Heart left ventricle (tissue), 16 donors: ENCODE results near the gene STYX. TPM values are rescaled to one million over a fixed set of nuclear protein-coding genes. Genes with fewer than 3 reads are reported as not detected.
A peak's percentile ranks its signal among the peaks of the same experiment; 100 is the strongest.

Experiments used
- ATAC-seq, 4 donors: fragments of 200-7000 bp; cut with Tn5 transposase; one replicate each; pipeline ENCODE4 v1.9.1; 2020 to 2022; ENCODE audit warnings: moderate library complexity in 4 of 4, mild to moderate bottlenecking in 3 of 4, moderate number of reproducible peaks in 1 of 4
- DNase-seq, 5 donors: peaks; one replicate each; pipeline ENCODE4 v3.0.0-alpha.2; 2020
- H3K27ac ChIP-seq, 12 donors: fragments of 200-600 bp; sonication (generic) in 4 of 12; one replicate each; pipeline versions ENCODE4 v1.5.0 to v1.8.0; 2016 to 2022; ENCODE audit warnings: mild to moderate bottlenecking in 2 of 12
- H3K27me3 ChIP-seq, 9 donors: fragments of 200-600 bp; sonication (generic) in 2 of 9; one replicate each; pipeline versions ENCODE4 v1.5.1 to v1.8.0; 2016 to 2022; ENCODE audit warnings: mild to moderate bottlenecking in 3 of 9
- H3K36me3 ChIP-seq, 9 donors: fragments of 200-600 bp; sonication (generic) in 2 of 9; one replicate each; pipeline versions ENCODE4 v1.5.0 to v1.8.0; 2018 to 2022; ENCODE audit warnings: mild to moderate bottlenecking in 2 of 9
- H3K4me1 ChIP-seq, 12 donors: fragments of 200-600 bp; sonication (generic) in 4 of 12; one replicate each; pipeline versions ENCODE4 v1.5.0 to v1.8.0; 2016 to 2022; ENCODE audit warnings: mild to moderate bottlenecking in 3 of 12
- H3K4me3 ChIP-seq, 12 donors: fragments of 200-600 bp; sonication (generic) in 4 of 12; one replicate each; pipeline versions ENCODE4 v1.5.0 to v1.8.0; 2017 to 2022; ENCODE audit warnings: mild to moderate bottlenecking in 9 of 12, moderate library complexity in 4 of 12
- H3K9me3 ChIP-seq, 12 donors: fragments of 200-600 bp; sonication (generic) in 4 of 12; one replicate each; pipeline versions ENCODE4 v1.5.0 to v1.8.0; 2016 to 2022; ENCODE audit warnings: mild to moderate bottlenecking in 1 of 12
- POLR2A ChIP-seq, 2 donors: fragments of 450-650 bp; IDR thresholded peaks; one replicate each; pipeline ENCODE4 v1.6.1; 2017; ENCODE audit warnings: antibody characterized with exemption in 2 of 2, mild to moderate bottlenecking in 2 of 2, moderate library complexity in 2 of 2
- WGBS, 4 donors: extraction: QIAGEN DNeasy Blood & Tissue Kit in 2 of 4; methylation state at CpG; one replicate each; pipeline versions ENCODE4 v1.1.5 to v1.1.7; 2013 to 2018; 5-methylcytosine and 5-hydroxymethylcytosine counted together
- intact Hi-C, 10 donors: fragments of 100-400 bp; cut with DNase I; formaldehyde crosslinking; loops; one replicate each; pipeline versions ENCODE4 v1.11.1 to v1.14.2; 2022
- polyA plus RNA-seq, 2 donors: library from polyadenylated mRNA; stranded (reverse); fragments of 200-250 nt; gene quantifications; one replicate each; pipeline ENCODE4 v1.2.3, GENCODE V29; 2013
- total RNA-seq, 9 donors: library from RNA; depleted of rRNA in 2 of 9; stranded (reverse); fragments of >200 nt in 2 of 9; fragmentation: NEBNext Ultra II Directional in 3 of 9; extraction: Animal tissue kit (Norgen Biotek cat#: 25700) in 3 of 9; gene quantifications; one replicate each; pipeline versions ENCODE4 v1.1.0 to v1.2.4, GENCODE V29; 2016 to 2023
- TF ChIP-seq, protein P1 (sequence below), 12 donors: fragments of 200-600 bp; sonication (generic) in 4 of 12; IDR thresholded peaks; one replicate each; pipeline versions ENCODE4 v1.5.0 to v1.8.0; 2018 to 2022; ENCODE audit warnings: antibody characterized with exemption in 12 of 12, mild to moderate bottlenecking in 5 of 12
- donor health status: ischemic (EF 13 %, LVEDD 7.1; RV severe dilation, severe dysfunction).
- donor health status: healthy with polysubstance abuse.
- donor health status: DM: no; HTN: yes; CAD: no.
- donor health status: DM: no; HTN: no; CAD: no.
- donor health status: ischemic (EF 25% LVEDD 6.9; RV normal size, moderate dysfunction).
- donor health status: ischemic (EF 25% LVEDD 5.7; RV mildly dilated, moderate dysfunction).
- donor health status: healthy.
- donor health status: DM: yes; HTN: yes; CAD: no.
- donor health status: ischemic (EF 35%, LVEDD 5.7; RV mildly dilated, moderate dysfunction).
- donor health status: nonischemic (EF 11% LVEDD 7.7; RV severe dilation, severe dysfunction).
- donor health status: DM: yes; HTN: yes; CAD: no.
- donor health status: PGD.
- donor health status: ischemic (EF 29% LVEDD 5.4; RV normal size, mild dysfunction).
- donor health status: nonischemic (EF 23%, LVEDD 6.1; RV moderate dilation, normal function).

STYX gene
- total and polyA plus RNA-seq, 11 donors, result 3.5 to 16.5 (median 12.7) TPM

- ATAC-seq (peak in 1 of 4 donors; percentile 35), DNase-seq (no peak)
- Histone ChIP-seq H3K27ac (peak overlapping the region in 8 of 12 donors; percentile 4 to 62 (median 41)), H3K9me3 (no peaks in the 10 kb centered on the region), H3K4me1 (peaks cover 0 to 41% (median 1%) of the 10 kb centered on the region in 12 donors), H3K36me3 (no peaks in the 10 kb centered on the region), H3K4me3 (no peak overlapping the region), H3K27me3 (no peaks in the 10 kb centered on the region)
- TF ChIP-seq POLR2A (IDR thresholded peaks at IDR 0.05), result no peak
- TF ChIP-seq, protein P1, sequence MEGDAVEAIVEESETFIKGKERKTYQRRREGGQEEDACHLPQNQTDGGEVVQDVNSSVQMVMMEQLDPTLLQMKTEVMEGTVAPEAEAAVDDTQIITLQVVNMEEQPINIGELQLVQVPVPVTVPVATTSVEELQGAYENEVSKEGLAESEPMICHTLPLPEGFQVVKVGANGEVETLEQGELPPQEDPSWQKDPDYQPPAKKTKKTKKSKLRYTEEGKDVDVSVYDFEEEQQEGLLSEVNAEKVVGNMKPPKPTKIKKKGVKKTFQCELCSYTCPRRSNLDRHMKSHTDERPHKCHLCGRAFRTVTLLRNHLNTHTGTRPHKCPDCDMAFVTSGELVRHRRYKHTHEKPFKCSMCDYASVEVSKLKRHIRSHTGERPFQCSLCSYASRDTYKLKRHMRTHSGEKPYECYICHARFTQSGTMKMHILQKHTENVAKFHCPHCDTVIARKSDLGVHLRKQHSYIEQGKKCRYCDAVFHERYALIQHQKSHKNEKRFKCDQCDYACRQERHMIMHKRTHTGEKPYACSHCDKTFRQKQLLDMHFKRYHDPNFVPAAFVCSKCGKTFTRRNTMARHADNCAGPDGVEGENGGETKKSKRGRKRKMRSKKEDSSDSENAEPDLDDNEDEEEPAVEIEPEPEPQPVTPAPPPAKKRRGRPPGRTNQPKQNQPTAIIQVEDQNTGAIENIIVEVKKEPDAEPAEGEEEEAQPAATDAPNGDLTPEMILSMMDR (IDR thresholded peaks at IDR 0.05), result no peak
- intact Hi-C loops, result loop anchor here in 3 of 10 donors (10.0 kb wide), 4 partner anchors 146 to 636 kb away; partner anchors contain the start of genes DDHD1 (in 1 of the 3), FERMT2 (in 1 of the 3), GPR137C (in 1 of the 3) and NID2 (in 1 of the 3)
- 38 to 51% (median 42%) methylated on average over 2 of the region's 2 CpGs for WGBS, 4 donors
These were observed 29.2 kb upstream of the STYX start for GRCh38 chr14:52700701-52701172.

- Histone ChIP-seq H3K9me3 (no peaks in the 10 kb centered on the region), H3K27me3 (no peaks in the 10 kb centered on the region), H3K4me3 (no peak overlapping the region), H3K27ac (peak overlapping the region in 8 of 12 donors; percentile 3 to 62 (median 32)), H3K4me1 (peaks cover 0 to 42% (median 2%) of the 10 kb centered on the region in 12 donors), H3K36me3 (no peaks in the 10 kb centered on the region)
- 53 to 67% (median 62%) methylated on average over 3 of the region's 3 CpGs for WGBS, 4 donors
- ATAC-seq (no peak), DNase-seq (no peak)
- TF ChIP-seq POLR2A (IDR thresholded peaks at IDR 0.05), result no peak
- TF ChIP-seq, protein P1 (IDR thresholded peaks at IDR 0.05), result no peak
- intact Hi-C loops, result loop anchor here in 3 of 10 donors (10.0 kb wide), 4 partner anchors 146 to 636 kb away; partner anchors contain the start of genes DDHD1 (in 1 of the 3), FERMT2 (in 1 of the 3), GPR137C (in 1 of the 3) and NID2 (in 1 of the 3)
These were observed 28.7 kb upstream of the STYX start for GRCh38 chr14:52701223-52701622.

DNA sequence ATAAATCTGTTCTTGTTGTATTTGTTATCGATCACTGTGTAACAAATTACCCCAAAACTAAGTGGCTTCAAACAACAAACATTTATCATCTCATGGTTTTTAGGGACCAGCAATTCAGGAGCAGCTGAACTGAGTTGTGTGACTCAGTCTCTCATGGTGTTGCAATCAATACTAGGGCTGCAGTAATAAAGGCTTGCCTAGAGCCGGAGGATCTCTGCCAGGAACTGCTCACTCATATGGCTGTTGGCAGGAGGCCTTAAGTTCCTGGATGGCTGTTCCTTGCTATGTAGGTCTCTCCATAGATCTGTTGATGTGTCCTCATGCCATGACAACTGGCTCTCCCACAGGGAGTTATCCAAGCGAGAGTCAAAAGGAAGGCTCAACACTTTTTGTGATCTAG lies 26.7 kb upstream of the STYX start:
- H3K9me3 ChIP-seq, result no peaks in the 10 kb centered on the region
- no peaks in the 10 kb centered on the region for H3K27me3 ChIP-seq
- H3K27ac ChIP-seq, result peak overlapping the region in 1 of 12 donors; percentile 39
- H3K4me1 ChIP-seq, result peaks cover 0 to 44% (median 9%) of the 10 kb centered on the region in 12 donors
- H3K4me3 ChIP-seq, result no peak overlapping the region
- DNase-seq (peak in 1 of 5 donors; percentile 41), ATAC-seq (no peak)
- no peak for TF ChIP-seq POLR2A (IDR thresholded peaks at IDR 0.05)
- TF ChIP-seq, protein P1 (IDR thresholded peaks at IDR 0.05), result no peak
- WGBS, 4 donors, result 72 to 87% (median 76%) methylated on average over 3 of the region's 3 CpGs
- intact Hi-C loops, result loop anchor here in 3 of 10 donors (10.0 kb wide), 4 partner anchors 148 to 638 kb away; partner anchors contain the start of genes DDHD1 (in 1 of the 3), FERMT2 (in 1 of the 3), GPR137C (in 1 of the 3) and NID2 (in 1 of the 3)
- peaks cover 0 to 2% (median 0%) of the 10 kb centered on the region in 9 donors for H3K36me3 ChIP-seq

- TF ChIP-seq, protein P1 (IDR thresholded peaks at IDR 0.05), result no peak
- TF ChIP-seq POLR2A (IDR thresholded peaks at IDR 0.05), result no peak
- Histone ChIP-seq H3K9me3 (no peaks in the 10 kb centered on the region), H3K36me3 (peaks cover 0 to 7% (median 2%) of the 10 kb centered on the region in 9 donors), H3K4me3 (no peak overlapping the region), H3K4me1 (peaks cover 0 to 49% (median 14%) of the 10 kb centered on the region in 12 donors), H3K27me3 (no peaks in the 10 kb centered on the region), H3K27ac (peak overlapping the region in 1 of 12 donors; percentile 39)
- DNase-seq (no peak), ATAC-seq (no peak)
- WGBS, 4 donors, result 93 to 98% (median 97%) methylated on average over 2 of the region's 2 CpGs
- intact Hi-C loops, result loop anchor here in 3 of 10 donors (10.0 kb wide), 4 partner anchors 149 to 639 kb away; partner anchors contain the start of genes DDHD1 (in 1 of the 3), FERMT2 (in 1 of the 3), GPR137C (in 1 of the 3) and NID2 (in 1 of the 3)
These were observed 26.3 kb upstream of the STYX start for GRCh38 chr14:52703664-52704063.
